NCI-H2227 treated with DMSO at 0.1 percent for 48 hours (cell line): ENCODE results near the gene CCDC83.
"Not testable (repeated sequence)": the region's sequence is repeated elsewhere in the genome, so short reads cannot be mapped to it uniquely, and the experiment has no call there.

ENCODE experiments used
- DNase-seq: peaks from one replicate; lab custom pipeline; 2025; lab: John Stamatoyannopoulos, UW

The CCDC83 gene

DNA sequence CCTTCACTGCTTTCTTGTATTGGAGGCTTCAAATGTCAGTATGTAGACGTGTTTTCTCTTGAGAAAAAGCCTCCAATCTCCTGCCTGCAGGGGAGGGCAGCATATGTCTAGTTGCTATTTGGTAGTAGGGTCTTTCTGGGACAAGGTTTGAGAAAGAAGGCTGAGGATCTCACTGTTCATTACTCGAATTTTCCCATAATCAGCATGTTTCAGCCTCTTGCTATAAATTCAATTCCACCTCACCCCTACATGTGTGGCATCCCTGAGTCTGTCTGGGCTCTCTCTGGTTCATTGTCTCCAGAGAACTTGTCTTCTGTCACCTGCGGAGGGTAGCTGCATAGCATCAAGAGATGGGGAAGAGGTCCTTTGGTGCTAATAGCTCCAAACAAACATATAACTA, 19.5 kb upstream of the CCDC83 start:
- no peak for DNase-seq

DNA sequence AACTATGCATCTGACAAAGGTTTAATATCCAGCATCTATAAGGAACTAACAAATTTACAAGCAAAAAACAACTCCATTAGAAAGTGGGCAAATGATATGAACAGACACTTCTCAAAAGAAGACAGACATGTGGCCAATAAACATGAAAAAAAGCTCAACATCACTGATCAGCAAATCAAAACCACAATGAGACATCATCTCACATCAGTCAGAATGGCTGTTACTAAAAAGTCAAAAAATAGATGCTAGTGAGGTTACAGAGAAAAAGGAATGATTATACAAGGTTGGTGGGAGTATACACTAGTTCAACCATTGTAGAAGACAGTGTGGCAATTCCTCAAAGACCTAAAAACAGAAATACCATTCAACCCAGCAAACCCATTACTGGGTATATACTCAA, 14.3 kb upstream of the CCDC83 start:
- not testable (repeated sequence) for DNase-seq

DNA sequence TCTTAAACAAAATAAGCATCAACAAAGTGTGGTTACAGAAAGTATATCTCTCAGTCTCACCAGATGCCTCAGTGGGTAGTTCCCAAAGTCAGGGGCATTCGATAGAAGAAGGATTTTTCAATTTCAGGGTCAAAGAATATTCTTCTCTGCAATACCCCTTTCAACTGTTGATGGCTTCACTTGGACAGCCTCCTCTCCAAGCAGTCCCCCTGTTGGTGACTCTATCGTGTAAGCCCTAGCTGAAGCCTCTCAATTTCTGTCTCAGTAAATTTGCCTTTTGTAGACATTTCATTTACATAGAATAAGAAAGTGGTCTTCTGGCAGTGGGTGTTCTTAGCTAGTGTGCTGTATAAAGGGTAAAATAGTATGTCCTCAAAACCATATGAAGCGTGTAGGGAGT, 11.3 kb upstream of the CCDC83 start:
- DNase-seq, result no peak

DNA sequence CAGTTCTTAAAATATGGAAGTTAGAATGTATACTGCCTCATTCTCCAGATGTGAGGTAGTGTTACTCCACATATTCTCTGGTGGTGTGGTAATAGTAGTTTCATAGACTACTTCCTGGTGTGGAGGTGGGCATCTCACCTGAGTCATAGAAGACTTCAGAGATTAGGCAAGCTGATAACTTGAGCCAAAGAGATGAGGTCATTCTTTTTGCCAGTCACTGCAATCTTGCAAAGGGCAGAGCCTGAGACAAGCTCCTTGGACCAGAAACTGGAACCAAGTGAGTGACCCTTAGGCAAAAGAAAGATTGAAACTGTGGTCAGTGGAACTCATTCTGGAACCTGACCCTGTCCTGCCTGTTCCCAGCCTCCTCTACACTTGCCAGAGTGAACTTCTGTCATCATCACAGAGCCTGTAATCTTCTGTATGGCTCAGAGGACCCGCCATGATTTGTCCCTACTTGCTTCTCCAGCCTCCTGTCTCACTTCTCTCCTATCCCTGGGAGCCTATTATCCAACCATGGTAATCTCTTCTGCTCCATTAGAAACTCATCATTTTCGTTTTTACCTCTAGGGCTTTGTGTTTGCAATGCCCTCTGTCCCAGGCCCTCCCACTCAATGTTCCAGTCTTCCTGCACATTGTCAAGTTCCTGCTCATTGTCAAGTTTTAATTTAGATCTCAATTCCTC, 10.6 kb upstream of the CCDC83 start:
- no peak for DNase-seq

- no peak for DNase-seq
Observed at GRCh38 chr11:85845124-85845631, 10.0 kb upstream of the CCDC83 start.

- no peak for DNase-seq
Observed at GRCh38 chr11:85847436-85847835, 7.7 kb upstream of the CCDC83 start.

DNA sequence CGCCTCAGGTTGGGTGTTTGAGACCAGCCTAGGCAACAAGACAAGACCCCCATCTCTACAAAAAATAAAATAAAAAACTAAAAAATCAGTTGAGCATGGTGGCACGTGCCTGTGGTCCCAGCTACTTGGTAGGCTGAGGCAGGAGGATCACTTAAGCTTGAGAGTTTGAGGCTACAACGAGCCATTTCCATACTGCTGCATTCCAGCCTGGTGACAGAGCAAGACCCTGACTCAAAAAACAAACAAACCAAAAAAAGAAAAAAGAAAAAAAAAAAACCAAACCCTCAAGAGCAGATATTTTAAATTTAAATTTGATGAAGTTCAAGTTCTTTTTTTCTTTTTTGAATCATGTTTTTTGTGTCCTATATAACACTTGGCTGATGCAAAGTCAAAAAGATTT, 7.2 kb upstream of the CCDC83 start:
- no peak for DNase-seq

DNA sequence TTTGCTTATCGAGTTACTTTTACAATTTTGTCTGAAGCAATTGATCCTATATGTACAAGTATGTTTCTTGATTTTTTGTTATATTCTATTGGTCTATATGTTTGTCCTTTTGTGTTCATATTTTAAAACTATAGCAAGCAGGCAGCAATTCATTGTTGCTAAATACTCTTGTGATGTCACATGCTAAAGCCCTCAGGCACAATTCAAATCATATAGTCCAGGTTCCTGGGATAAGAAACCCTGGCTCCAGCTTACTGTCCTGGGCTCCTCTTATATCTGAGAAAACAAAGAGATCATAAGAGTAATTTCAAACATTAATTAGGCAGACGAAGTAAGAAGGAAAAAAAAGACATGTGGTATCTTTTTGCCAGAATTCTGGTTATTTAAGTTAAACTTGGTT, 6.6 kb upstream of the CCDC83 start:
- DNase-seq, result no peak

- DNase-seq, result not testable (repeated sequence)
Observed at GRCh38 chr11:85852754-85853153, 2.4 kb upstream of the CCDC83 start.

GRCh38 chr11:85853541-85853940, 1.6 kb upstream of the CCDC83 start:
- not testable (repeated sequence) for DNase-seq

GRCh38 chr11:85854212-85854556, 999 bp upstream of the CCDC83 start:
- DNase-seq, result no peak

GRCh38 chr11:85854557-85855340, 434 bp upstream of the CCDC83 start:
- peak; percentile 80 for DNase-seq

DNA sequence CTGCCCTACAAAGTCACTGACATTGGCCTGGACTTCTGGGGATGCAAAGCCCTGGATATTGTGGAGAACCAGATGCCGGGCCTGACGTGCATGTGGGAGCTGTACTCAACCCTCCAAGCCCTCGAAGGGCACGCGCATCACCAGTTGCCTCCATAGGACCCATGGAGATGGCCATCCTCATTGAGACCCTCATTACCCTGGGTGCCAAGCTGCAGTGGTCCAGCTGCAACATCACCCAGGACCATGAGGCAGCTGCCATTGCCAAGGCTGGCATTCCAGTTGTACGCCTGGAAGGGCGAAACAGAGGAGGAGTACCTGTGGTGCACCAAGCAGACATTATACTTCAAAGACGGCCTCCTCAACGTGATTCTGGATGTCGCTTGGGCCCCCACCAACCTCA, 1.9 kb downstream of the CCDC83 start:
- DNase-seq, result no peak

- not testable (repeated sequence) for DNase-seq
Observed at GRCh38 chr11:85859541-85859940, 4.4 kb downstream of the CCDC83 start.

DNA sequence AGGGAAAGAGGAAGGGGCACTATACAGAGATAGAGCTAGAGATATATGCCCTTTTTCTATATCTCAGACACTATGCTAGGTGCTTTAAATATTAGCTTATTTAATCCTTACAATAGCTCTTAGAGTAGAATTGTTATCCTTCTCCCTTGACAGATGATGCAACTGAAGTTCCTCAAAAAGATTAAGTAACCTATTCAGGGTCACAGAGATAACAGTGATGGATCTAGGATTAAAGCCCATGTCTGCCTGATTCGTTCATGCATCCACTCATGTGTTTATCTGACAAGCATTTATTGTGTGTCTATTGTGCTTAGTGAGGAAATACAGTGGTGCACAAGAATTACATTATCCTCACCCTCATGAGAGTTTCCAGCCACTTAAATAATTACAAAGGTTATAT, 8.7 kb downstream of the CCDC83 start:
- DNase-seq, result no peak

GRCh38 chr11:85866137-85866827, 11.1 kb downstream of the CCDC83 start:
- no peak for DNase-seq

DNA sequence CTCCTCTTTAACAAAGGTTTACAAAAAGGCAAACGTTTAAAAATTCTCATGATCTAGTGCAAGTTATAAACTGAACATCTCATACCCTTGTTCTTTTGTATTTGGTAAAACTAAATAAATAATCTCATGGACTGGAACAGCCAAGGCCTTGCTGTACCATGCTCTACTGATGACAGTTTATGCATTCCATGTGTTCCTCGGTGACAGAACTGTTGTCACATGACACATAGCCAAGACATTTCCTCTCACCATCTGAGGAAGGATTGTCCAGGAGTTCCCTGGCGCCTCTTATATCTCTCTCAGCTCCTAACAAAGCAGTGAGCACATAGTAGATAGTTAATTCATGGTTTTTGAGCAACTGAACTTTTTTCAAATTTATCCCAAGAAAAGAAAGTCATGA, 12.6 kb downstream of the CCDC83 start:
- no peak for DNase-seq

DNA sequence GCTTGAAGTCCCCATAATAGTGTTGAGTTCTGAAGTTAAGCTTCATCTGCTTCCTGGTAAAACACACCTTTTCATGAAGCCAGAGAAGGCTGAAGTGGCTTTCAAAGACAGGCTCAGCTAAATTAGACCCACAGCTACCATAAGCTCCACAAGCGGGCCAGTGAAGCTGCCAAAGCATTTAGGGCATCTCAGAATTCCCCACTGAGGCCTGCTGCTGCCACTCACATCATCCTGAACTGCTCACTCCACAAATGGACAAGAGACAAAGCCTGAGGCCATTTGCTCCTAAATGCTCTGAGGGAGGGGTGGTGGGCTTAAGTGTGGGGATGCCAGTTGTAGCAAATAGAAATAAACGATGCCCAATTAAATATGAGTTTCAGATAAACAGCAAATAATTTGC, 14.6 kb downstream of the CCDC83 start:
- no peak for DNase-seq

GRCh38 chr11:85874265-85874664, 19.1 kb downstream of the CCDC83 start:
- no peak for DNase-seq

- DNase-seq, result no peak
Observed at GRCh38 chr11:85875505-85875904, 20.3 kb downstream of the CCDC83 start.

DNA sequence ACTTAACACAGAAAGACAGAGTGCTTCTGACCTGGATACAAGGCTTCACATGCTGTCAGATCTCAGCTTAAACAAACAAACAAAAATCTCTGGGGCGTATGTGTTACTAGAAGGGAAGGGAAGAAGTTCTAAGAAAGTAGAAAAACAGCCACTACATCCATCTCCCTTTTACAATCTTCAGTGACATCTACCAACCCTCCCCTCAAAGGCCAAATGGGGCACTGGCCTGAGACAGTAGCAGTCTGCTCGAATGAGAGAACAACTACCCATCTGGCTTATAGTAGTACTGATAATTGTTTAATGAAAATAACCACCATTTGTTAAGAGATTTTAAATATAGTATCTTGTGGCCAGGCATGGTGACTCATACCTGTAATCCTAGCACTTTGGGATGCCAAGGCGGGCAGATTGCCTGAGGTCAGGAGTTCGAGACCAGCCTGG, 29.4 kb downstream of the CCDC83 start:
- no peak for DNase-seq

GRCh38 chr11:85886089-85887056, 31.2 kb downstream of the CCDC83 start:
- DNase-seq, result no peak
